22Rv1 (cell line): ENCODE measurements around the gene FAM120A.

ENCODE experiments used
- CTCF ChIP-seq: fragments of 450-650 bp; IDR thresholded peaks from 2 replicates; pipeline ENCODE4 v1.5.1; 2017; ENCODE audit warnings: mild to moderate bottlenecking
- ZFX ChIP-seq: fragments of 450-650 bp; IDR thresholded peaks from 2 replicates; pipeline ENCODE4 v1.6.1; 2017; ENCODE audit warnings: antibody characterized with exemption, borderline replicate concordance

GRCh38 chr9:93480728-93481324, 29.3 kb downstream of the FAM120A start:
- TF ChIP-seq CTCF = no peak
- TF ChIP-seq ZFX = no peak
